ENCODE measurements around the gene LHX1. TPM values are rescaled to one million over a fixed set of nuclear protein-coding genes. Genes with fewer than 3 reads are reported as not detected.

The LHX1 gene
- total and polyA plus RNA-seq, 2 of the 8 experiments (the other 6 are each of a cell fraction or from before 2014, with no cell fraction given), result 0.26 to 0.93 TPM

- H2BK12ac ChIP-seq (ENCODE audit: low read depth, low read length), result no peak overlapping the region
- no peaks in the 10 kb centered on the region for H4K20me1 ChIP-seq (replicated peaks in 1 of 2; ENCODE audit: control insufficient read depth in 1 of 2, insufficient read depth in 2 of 2, low read length in 2 of 2)
- H3K23ac ChIP-seq (ENCODE audit: insufficient read length), result no peak overlapping the region
- H2BK15ac ChIP-seq (ENCODE audit: low read length), result no peak overlapping the region
- H3K79me1 ChIP-seq (ENCODE audit: low read depth, low read length), result no peaks in the 10 kb centered on the region
- no peak overlapping the region for H3K4me3 ChIP-seq (ENCODE audit: extremely low read depth in 1 of 4, insufficient read depth in 2 of 4, low read depth in 3 of 4, low read length in 4 of 4)
- peaks cover 0 to 14% (median 9%) of the 10 kb centered on the region in 4 experiments; a peak in 6 of 7 replicates for H3K27me3 ChIP-seq (replicated peaks in 1 of 4; ENCODE audit: control insufficient read depth in 3 of 4, extremely low read depth in 1 of 4, insufficient read depth in 3 of 4, low read length in 3 of 4)
- DNase-seq (ENCODE audit: low read depth in 1 of 2, low spot score in 2 of 2) (no peak), FAIRE-seq (no peak)
- no peak overlapping the region for H2BK20ac ChIP-seq (ENCODE audit: low read length)
- no peak overlapping the region for H4K8ac ChIP-seq (ENCODE audit: extremely low read depth, insufficient read depth, low read length)
- H3K23me2 ChIP-seq (ENCODE audit: low read depth, low read length), result no peaks in the 10 kb centered on the region
- no peaks in the 10 kb centered on the region for H3K9me3 ChIP-seq (ENCODE audit: insufficient read depth in 2 of 2, low read depth in 1 of 2, low read length in 1 of 2)
- H3K27ac ChIP-seq (ENCODE audit: low read depth, low read length), result no peak overlapping the region
- H3K4me1 ChIP-seq (replicated peaks in 1 of 4; ENCODE audit: control insufficient read depth in 3 of 4, insufficient read depth in 4 of 4, low read length in 3 of 4), result peaks cover 10 to 39% (median 26%) of the 10 kb centered on the region in 4 experiments
- H2BK5ac ChIP-seq (ENCODE audit: low read depth, low read length), result no peak overlapping the region
- no peak overlapping the region for H3K18ac ChIP-seq (ENCODE audit: extremely low read depth, low read length)
- ChIA-PET POLR2A (ENCODE audit: partially characterized antibody) (interaction anchor here (0.8 to 1.0 kb wide), 2 partner anchors 9 to 38 kb away, joined by 3 to 4 read pairs; no protein-coding TSS in a partner anchor), CTCF (ENCODE audit: partially characterized antibody) (interaction anchor here (0.6 to 2.1 kb wide), 4 partner anchors 10 to 298 kb away, joined by 3 to 5 read pairs (median 4); no protein-coding TSS in a partner anchor)
- no peak overlapping the region for H4K5ac ChIP-seq (ENCODE audit: insufficient read length, low read depth, low read length)
- 80% methylated on average over 5 of the region's 5 CpGs; no CpG with 5 or more reads in 1 of the 2 experiments for WGBS, 2 experiments (ENCODE audit: extremely low coverage in 1 of 2, insufficient coverage in 1 of 2, insufficient read length in 1 of 2, insufficient replicate concordance in 2 of 2, low coverage in 1 of 2, low lambda C conversion rate in 2 of 2, missing lambda C conversion rate in 1 of 2)
- H3K56ac ChIP-seq (replicated peaks; ENCODE audit: insufficient read length, low read depth, low read length), result no peak overlapping the region
- no peak overlapping the region for H3K4me2 ChIP-seq (ENCODE audit: insufficient read depth in 1 of 2, low read depth in 2 of 2, low read length in 2 of 2)
- no peaks in the 10 kb centered on the region for H3K36me3 ChIP-seq (ENCODE audit: control insufficient read depth in 2 of 4, insufficient read depth in 4 of 4, low read length in 3 of 4)
- H2AFZ ChIP-seq (ENCODE audit: low read length), result no peak overlapping the region
- no peak overlapping the region for H3K14ac ChIP-seq (ENCODE audit: insufficient read length)
- no peak overlapping the region for H3K9ac ChIP-seq (replicated peaks in 1 of 4; ENCODE audit: extremely low read depth in 1 of 4, low read depth in 3 of 4, low read length in 3 of 4)
- no peak overlapping the region for H2AK5ac ChIP-seq (ENCODE audit: low read depth, low read length)
- no peaks in the 10 kb centered on the region for H3K79me2 ChIP-seq (ENCODE audit: control insufficient read depth in 1 of 2, insufficient read depth in 2 of 2, low read length in 2 of 2)
- no peak overlapping the region for H4K91ac ChIP-seq (replicated peaks; ENCODE audit: insufficient read length, low read length)
- H2BK120ac ChIP-seq (replicated peaks; ENCODE audit: low read depth, low read length), result no peak overlapping the region
- H3K4ac ChIP-seq (replicated peaks; ENCODE audit: insufficient read length, low read depth, low read length), result no peak overlapping the region
- TF ChIP-seq NRF1 (IDR thresholded peaks at IDR 0.05; ENCODE audit: low read depth, low read length) (no peak), ATF2 (IDR thresholded peaks at IDR 0.05; ENCODE audit: low read length) (no peak), TCF12 (IDR thresholded peaks at IDR 0.05; ENCODE audit: low read depth, low read length) (no peak), USF2 (IDR thresholded peaks at IDR 0.05; ENCODE audit: low read length) (no peak), CBX8 (IDR thresholded peaks at IDR 0.05; ENCODE audit: borderline replicate concordance, low read depth, low read length) (no peak), ZNF274 (IDR thresholded peaks at IDR 0.05; ENCODE audit: borderline replicate concordance, extremely low read depth, low read length) (no peak), NANOG (IDR thresholded peaks at IDR 0.05; ENCODE audit: insufficient read depth, low read depth, low read length, poor library complexity, severe bottlenecking) (no peak), CHD2 (IDR thresholded peaks at IDR 0.05; ENCODE audit: low read length) (no peak), RNF2 (IDR thresholded peaks at IDR 0.05; ENCODE audit: borderline replicate concordance, low read depth, low read length, missing control alignments, poor library complexity, severe bottlenecking) (no peak), EZH2 (IDR thresholded peaks at IDR 0.05; ENCODE audit: low read depth, low read length, severe bottlenecking) (no peak)
Observed at GRCh38 chr17:36923814-36924221, 13.5 kb upstream of the LHX1 start.

All from H1 (cell line).